Measurements from ENCODE around the gene ACBD3.
A peak's percentile ranks its signal among the peaks of the same experiment; 100 is the strongest.

Gene ACBD3

DNA sequence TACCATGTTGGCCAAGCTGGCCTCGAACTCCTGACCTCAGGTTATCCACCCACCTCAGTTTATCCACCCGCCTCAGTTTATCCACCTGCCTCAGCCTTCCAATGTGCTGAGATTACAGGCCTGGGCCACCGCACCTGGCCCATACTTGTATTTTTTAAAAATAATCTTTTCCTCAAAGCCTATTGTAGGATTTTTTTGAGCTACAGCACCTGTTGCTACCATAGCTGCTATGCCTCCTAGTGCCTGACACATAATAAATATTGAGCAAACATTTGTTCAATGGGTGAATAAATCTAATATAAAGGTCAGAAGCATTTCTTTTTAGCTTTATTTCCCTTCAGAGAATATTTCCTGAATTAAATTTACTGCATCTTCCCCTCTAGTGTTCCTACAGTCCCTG is 15.7 kb upstream of the ACBD3 start:
- Histone ChIP-seq H3K27ac (ENCODE audit: poor library complexity, severe bottlenecking) (no peak overlapping the region), H3K27me3 (ENCODE audit: insufficient read depth, poor library complexity, severe bottlenecking) (no peaks in the 10 kb centered on the region), H3K9me3 (ENCODE audit: severe bottlenecking) (no peaks in the 10 kb centered on the region), H3K4me3 (ENCODE audit: severe bottlenecking) (no peak overlapping the region), H3K4me1 (ENCODE audit: insufficient read depth, poor library complexity, severe bottlenecking) (no peaks in the 10 kb centered on the region), H3K36me3 (ENCODE audit: low read depth) (no peaks in the 10 kb centered on the region)
- DNase-seq (ENCODE audit: low spot score) (no peak), ATAC-seq (ENCODE audit: low read depth) (no peak)
- TF ChIP-seq, protein P1, sequence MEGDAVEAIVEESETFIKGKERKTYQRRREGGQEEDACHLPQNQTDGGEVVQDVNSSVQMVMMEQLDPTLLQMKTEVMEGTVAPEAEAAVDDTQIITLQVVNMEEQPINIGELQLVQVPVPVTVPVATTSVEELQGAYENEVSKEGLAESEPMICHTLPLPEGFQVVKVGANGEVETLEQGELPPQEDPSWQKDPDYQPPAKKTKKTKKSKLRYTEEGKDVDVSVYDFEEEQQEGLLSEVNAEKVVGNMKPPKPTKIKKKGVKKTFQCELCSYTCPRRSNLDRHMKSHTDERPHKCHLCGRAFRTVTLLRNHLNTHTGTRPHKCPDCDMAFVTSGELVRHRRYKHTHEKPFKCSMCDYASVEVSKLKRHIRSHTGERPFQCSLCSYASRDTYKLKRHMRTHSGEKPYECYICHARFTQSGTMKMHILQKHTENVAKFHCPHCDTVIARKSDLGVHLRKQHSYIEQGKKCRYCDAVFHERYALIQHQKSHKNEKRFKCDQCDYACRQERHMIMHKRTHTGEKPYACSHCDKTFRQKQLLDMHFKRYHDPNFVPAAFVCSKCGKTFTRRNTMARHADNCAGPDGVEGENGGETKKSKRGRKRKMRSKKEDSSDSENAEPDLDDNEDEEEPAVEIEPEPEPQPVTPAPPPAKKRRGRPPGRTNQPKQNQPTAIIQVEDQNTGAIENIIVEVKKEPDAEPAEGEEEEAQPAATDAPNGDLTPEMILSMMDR (IDR thresholded peaks at IDR 0.05; ENCODE audit: poor library complexity, severe bottlenecking) = no peak

DNA sequence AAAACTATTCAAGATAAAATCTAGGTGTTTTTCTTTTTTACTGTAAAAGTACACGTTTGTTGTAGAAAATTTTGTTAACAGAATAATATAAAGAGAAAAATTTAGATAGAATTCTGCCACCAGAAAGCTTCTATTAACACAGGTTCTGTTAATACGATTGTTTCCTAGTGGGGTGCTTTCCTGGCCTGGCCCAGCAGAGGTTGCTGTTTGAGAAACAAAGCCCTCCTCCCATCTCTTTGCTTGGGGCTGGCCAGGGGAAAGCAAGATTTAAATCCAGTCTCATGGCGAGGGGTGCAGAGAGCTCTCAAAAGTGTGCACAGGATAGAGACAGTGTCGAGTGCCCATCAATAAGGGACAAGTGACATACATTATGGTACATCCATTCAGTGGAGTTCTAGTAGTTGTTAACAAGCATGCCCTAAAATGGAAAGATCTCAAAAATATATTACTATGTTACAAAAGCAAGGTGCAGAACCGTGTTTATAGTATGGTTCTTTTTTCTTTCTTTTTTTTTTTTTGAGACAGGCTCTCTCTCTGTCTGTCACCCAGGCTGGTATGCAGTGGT is 14.6 kb upstream of the ACBD3 start:
- H3K9me3 ChIP-seq (ENCODE audit: severe bottlenecking) = no peaks in the 10 kb centered on the region
- no peaks in the 10 kb centered on the region for H3K4me1 ChIP-seq (ENCODE audit: insufficient read depth, poor library complexity, severe bottlenecking)
- H3K27ac ChIP-seq (ENCODE audit: poor library complexity, severe bottlenecking) = no peak overlapping the region
- TF ChIP-seq, protein P1 (IDR thresholded peaks at IDR 0.05; ENCODE audit: poor library complexity, severe bottlenecking) = no peak
- DNase-seq (ENCODE audit: low spot score) = no peak
- ATAC-seq (ENCODE audit: low read depth) = no peak
- H3K4me3 ChIP-seq (ENCODE audit: severe bottlenecking) = no peak overlapping the region
- no peaks in the 10 kb centered on the region for H3K36me3 ChIP-seq (ENCODE audit: low read depth)
- no peaks in the 10 kb centered on the region for H3K27me3 ChIP-seq (ENCODE audit: insufficient read depth, poor library complexity, severe bottlenecking)

- ATAC-seq (ENCODE audit: low read depth) (no peak), DNase-seq (ENCODE audit: low spot score) (no peak)
- Histone ChIP-seq H3K4me1 (ENCODE audit: insufficient read depth, poor library complexity, severe bottlenecking) (no peaks in the 10 kb centered on the region), H3K9me3 (ENCODE audit: severe bottlenecking) (no peaks in the 10 kb centered on the region), H3K4me3 (ENCODE audit: severe bottlenecking) (no peak overlapping the region), H3K36me3 (ENCODE audit: low read depth) (no peaks in the 10 kb centered on the region), H3K27ac (ENCODE audit: poor library complexity, severe bottlenecking) (no peak overlapping the region), H3K27me3 (ENCODE audit: insufficient read depth, poor library complexity, severe bottlenecking) (no peaks in the 10 kb centered on the region)
- TF ChIP-seq, protein P1 (IDR thresholded peaks at IDR 0.05; ENCODE audit: poor library complexity, severe bottlenecking) = no peak
Observed at GRCh38 chr1:226199971-226200370, 13.4 kb upstream of the ACBD3 start.

GRCh38 chr1:226195144-226195543 is 8.6 kb upstream of the ACBD3 start:
- Histone ChIP-seq H3K27me3 (ENCODE audit: insufficient read depth, poor library complexity, severe bottlenecking) (no peaks in the 10 kb centered on the region), H3K4me1 (ENCODE audit: insufficient read depth, poor library complexity, severe bottlenecking) (no peaks in the 10 kb centered on the region), H3K4me3 (ENCODE audit: severe bottlenecking) (no peak overlapping the region), H3K36me3 (ENCODE audit: low read depth) (no peaks in the 10 kb centered on the region), H3K27ac (ENCODE audit: poor library complexity, severe bottlenecking) (no peak overlapping the region), H3K9me3 (ENCODE audit: severe bottlenecking) (no peaks in the 10 kb centered on the region)
- DNase-seq (ENCODE audit: low spot score) = no peak
- no peak for ATAC-seq (ENCODE audit: low read depth)
- TF ChIP-seq, protein P1 (IDR thresholded peaks at IDR 0.05; ENCODE audit: poor library complexity, severe bottlenecking) = no peak

DNA sequence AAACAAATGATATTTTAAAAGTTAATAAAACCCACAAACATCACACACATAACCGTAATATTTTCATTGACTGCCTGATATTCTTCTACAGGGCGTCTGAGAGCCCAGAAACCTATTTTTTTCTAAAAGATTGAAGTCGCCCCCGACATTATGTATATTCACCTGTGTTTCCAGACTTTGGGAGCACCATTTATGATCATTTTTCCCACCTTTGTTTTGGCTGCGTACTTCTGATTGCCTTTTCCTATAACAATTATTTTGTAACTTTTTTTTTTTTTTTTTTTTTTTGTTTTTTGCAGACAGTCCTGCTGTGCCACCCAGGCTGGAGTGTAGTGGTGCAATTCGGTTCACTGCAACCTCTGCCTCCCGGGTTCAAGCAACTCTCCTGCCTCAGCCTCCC is 839 bp upstream of the ACBD3 start:
- peak overlapping the region; percentile 93 for H3K4me3 ChIP-seq (ENCODE audit: severe bottlenecking)
- H3K27me3 ChIP-seq (ENCODE audit: insufficient read depth, poor library complexity, severe bottlenecking) = no peaks in the 10 kb centered on the region
- DNase-seq (ENCODE audit: low spot score) (no peak), ATAC-seq (ENCODE audit: low read depth) (no peak)
- TF ChIP-seq, protein P1 (IDR thresholded peaks at IDR 0.05; ENCODE audit: poor library complexity, severe bottlenecking) = no peak
- H3K9me3 ChIP-seq (ENCODE audit: severe bottlenecking) = no peaks in the 10 kb centered on the region
- H3K27ac ChIP-seq (ENCODE audit: poor library complexity, severe bottlenecking) = peak overlapping the region; percentile 63
- peaks cover 4% of the 10 kb centered on the region for H3K4me1 ChIP-seq (ENCODE audit: insufficient read depth, poor library complexity, severe bottlenecking)
- H3K36me3 ChIP-seq (ENCODE audit: low read depth) = no peaks in the 10 kb centered on the region

Measured in RWPE2 (cell line).